ENCODE data around the gene ANTXR1.

Gene ANTXR1

DNA sequence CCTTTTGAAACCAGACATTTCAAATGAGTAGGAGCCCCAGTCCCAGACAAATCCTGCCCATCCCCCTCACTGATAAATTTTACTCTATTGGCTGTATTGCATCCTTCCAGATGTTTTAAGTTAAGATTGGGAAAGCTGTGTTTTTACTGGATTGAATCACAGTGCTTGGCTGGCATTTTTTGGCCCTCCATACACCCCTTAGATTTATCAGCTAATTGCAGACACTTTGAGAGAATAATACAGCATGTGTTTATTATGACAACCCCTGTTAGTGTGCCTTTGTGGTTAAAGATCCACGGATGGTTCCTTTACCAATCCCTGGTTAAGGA lies 74.9 kb downstream of the ANTXR1 start:
- Histone ChIP-seq H3K27ac (peak overlapping the region; percentile 56), H3K36me3 (peaks cover 8% of the 10 kb centered on the region; the same call in 1 of the 2 replicates), H3K9me3 (ENCODE audit: severe bottlenecking) (no peaks in the 10 kb centered on the region), H3K27me3 (ENCODE audit: insufficient read depth, low read depth, severe bottlenecking) (no peaks in the 10 kb centered on the region), H3K4me3 (ENCODE audit: low read depth, low read length) (no peak overlapping the region)
- TF ChIP-seq, protein P1, sequence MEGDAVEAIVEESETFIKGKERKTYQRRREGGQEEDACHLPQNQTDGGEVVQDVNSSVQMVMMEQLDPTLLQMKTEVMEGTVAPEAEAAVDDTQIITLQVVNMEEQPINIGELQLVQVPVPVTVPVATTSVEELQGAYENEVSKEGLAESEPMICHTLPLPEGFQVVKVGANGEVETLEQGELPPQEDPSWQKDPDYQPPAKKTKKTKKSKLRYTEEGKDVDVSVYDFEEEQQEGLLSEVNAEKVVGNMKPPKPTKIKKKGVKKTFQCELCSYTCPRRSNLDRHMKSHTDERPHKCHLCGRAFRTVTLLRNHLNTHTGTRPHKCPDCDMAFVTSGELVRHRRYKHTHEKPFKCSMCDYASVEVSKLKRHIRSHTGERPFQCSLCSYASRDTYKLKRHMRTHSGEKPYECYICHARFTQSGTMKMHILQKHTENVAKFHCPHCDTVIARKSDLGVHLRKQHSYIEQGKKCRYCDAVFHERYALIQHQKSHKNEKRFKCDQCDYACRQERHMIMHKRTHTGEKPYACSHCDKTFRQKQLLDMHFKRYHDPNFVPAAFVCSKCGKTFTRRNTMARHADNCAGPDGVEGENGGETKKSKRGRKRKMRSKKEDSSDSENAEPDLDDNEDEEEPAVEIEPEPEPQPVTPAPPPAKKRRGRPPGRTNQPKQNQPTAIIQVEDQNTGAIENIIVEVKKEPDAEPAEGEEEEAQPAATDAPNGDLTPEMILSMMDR (IDR thresholded peaks at IDR 0.05; ENCODE audit: low read depth, low read length): no peak
- DNase-seq: no peak

DNA sequence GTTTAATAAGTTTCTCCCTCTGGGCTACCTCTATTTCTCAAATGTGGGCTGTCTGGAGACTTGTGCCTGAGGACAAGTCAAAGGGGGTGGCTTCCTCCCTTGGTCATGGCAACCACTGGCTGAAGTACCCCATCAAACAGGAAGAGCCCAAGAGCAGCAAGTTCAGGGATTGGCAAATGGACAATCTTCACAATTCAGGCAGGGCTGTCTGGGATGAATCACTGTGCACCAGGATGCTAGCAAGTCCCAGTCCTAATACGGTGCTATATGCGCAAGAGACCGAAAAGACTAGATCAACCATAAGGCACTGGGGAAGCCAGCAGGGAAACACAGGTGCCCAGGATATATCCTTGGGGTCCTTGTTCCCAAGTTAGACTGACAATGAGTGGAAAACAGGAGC lies 75.5 kb downstream of the ANTXR1 start:
- H3K4me3 ChIP-seq (ENCODE audit: low read depth, low read length): no peak overlapping the region
- no peak for DNase-seq
- H3K36me3 ChIP-seq: peaks cover 8% of the 10 kb centered on the region; the same call in 1 of the 2 replicates
- H3K9me3 ChIP-seq (ENCODE audit: severe bottlenecking): no peaks in the 10 kb centered on the region
- TF ChIP-seq, protein P1 (IDR thresholded peaks at IDR 0.05; ENCODE audit: low read depth, low read length): no peak
- no peaks in the 10 kb centered on the region for H3K27me3 ChIP-seq (ENCODE audit: insufficient read depth, low read depth, severe bottlenecking)
- peak overlapping the region; percentile 56 for H3K27ac ChIP-seq

DNA sequence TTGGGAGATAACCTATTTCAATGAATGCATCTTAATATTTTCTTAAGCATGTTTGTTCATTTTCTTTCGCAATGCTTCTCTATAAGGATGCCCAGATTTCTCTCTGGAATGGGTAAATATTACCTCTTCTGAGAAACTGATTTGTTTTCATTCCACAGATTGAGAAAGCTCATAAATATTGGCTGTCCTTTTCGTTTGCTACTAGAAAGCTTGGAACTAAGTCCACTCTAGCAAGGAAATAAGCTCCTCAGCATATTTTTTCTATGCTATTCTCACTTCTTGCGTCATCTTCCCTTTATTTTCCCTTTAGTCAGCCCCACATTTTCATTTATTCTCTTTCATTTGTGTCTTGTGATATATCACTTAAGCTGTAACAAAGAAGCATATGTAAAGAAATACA lies 76.3 kb downstream of the ANTXR1 start:
- H3K27me3 ChIP-seq (ENCODE audit: insufficient read depth, low read depth, severe bottlenecking): no peaks in the 10 kb centered on the region
- peaks cover 8% of the 10 kb centered on the region; the same call in 1 of the 2 replicates for H3K36me3 ChIP-seq
- DNase-seq: no peak
- H3K9me3 ChIP-seq (ENCODE audit: severe bottlenecking): no peaks in the 10 kb centered on the region
- no peak overlapping the region for H3K4me3 ChIP-seq (ENCODE audit: low read depth, low read length)
- no peak overlapping the region for H3K27ac ChIP-seq
- TF ChIP-seq, protein P1 (IDR thresholded peaks at IDR 0.05; ENCODE audit: low read depth, low read length): no peak

DNA sequence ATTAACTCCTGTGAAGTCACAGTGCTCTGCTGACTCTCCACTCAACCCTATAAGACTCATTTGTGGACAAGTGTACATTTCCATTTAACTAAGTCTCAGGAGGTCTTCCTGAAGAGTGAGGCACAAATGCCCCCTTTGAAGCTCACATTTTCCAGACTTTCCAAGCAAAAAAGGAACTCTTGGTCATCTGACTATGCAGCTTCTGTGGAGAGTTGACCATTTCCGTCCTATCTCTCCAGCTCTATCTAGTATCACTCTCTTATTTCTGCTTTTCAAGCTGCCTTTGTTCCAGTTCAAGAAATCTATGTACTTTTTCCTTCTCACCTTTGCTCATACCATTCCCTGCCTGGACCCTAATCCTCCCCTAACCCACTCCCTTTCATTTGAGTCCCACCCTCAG lies 77.0 kb downstream of the ANTXR1 start:
- Histone ChIP-seq H3K27me3 (ENCODE audit: insufficient read depth, low read depth, severe bottlenecking) (no peaks in the 10 kb centered on the region), H3K9me3 (ENCODE audit: severe bottlenecking) (no peaks in the 10 kb centered on the region), H3K36me3 (peaks cover 8% of the 10 kb centered on the region; the same call in 1 of the 2 replicates), H3K4me3 (ENCODE audit: low read depth, low read length) (no peak overlapping the region), H3K27ac (no peak overlapping the region)
- no peak for DNase-seq
- TF ChIP-seq, protein P1 (IDR thresholded peaks at IDR 0.05; ENCODE audit: low read depth, low read length): no peak

DNA sequence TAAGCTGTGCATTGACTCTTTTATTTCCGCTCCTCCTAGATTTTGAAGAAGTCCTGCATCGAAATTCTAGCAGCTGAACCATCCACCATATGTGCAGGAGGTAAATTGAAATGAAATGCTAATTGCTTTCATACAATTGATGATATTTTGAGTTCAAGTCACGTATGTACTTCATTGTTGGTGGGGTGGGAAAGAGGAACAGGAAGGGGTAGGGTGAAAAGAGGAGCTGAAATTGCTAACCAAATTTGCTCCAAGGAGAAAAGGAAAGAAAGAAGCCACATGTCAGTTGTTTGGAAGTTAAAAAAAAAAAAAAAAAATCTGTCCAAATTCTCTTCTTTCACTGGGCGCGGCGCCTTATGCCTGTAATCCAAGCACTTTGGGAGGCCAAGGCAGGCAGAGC lies 77.8 kb downstream of the ANTXR1 start:
- no peak overlapping the region for H3K4me3 ChIP-seq (ENCODE audit: low read depth, low read length)
- TF ChIP-seq, protein P1 (IDR thresholded peaks at IDR 0.05; ENCODE audit: low read depth, low read length): no peak
- H3K27me3 ChIP-seq (ENCODE audit: insufficient read depth, low read depth, severe bottlenecking): no peaks in the 10 kb centered on the region
- no peak for DNase-seq
- peaks cover 8% of the 10 kb centered on the region; the same call in 1 of the 2 replicates for H3K36me3 ChIP-seq
- no peaks in the 10 kb centered on the region for H3K9me3 ChIP-seq (ENCODE audit: severe bottlenecking)
- H3K27ac ChIP-seq: no peak overlapping the region

DNA sequence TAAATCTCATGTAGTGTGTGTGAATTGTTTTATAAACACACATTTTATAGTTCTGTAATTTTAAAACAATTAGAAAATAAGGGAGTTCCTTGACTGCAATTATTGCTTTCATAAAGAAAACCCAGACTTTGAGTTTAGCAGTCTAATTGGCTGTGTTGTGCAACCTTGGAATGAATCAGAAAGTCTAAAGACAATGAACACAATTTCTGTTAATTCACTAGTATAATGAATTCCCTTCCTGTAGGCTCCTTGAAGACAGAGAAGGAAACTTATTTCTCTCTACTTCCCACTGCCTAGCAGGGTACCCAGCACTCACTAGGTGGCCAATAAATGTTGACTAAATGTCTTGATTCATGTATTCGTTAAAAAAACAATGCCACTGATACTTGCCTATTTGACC lies 79.9 kb downstream of the ANTXR1 start:
- Histone ChIP-seq H3K9me3 (ENCODE audit: severe bottlenecking) (no peaks in the 10 kb centered on the region), H3K27me3 (ENCODE audit: insufficient read depth, low read depth, severe bottlenecking) (no peaks in the 10 kb centered on the region), H3K4me3 (ENCODE audit: low read depth, low read length) (no peak overlapping the region), H3K36me3 (peaks cover 8% of the 10 kb centered on the region; the same call in 1 of the 2 replicates), H3K27ac (no peak overlapping the region)
- TF ChIP-seq, protein P1 (IDR thresholded peaks at IDR 0.05; ENCODE audit: low read depth, low read length): no peak
- DNase-seq: no peak
